ENCODE measurements around the gene ZNF133.

ZNF133 gene

DNA sequence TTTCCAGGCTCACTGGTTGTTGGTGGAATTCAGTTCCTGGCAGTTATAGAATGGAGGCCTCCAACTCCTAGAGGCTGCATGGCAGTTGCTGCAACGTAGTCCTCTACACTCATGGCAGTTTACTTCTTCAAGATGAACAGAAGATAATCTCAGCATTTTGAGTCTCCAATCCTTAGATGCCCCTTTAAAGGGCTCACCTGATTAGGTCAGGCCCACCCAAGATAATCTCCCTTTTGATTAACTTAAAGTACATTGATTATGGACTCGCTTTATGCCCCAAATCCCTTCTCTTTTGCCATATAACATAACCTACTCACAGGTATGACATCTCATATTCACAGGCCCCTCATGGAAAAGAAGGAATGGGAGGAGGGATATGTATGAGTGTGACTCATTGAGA lies 76.4 kb downstream of the ZNF133 start:
- H3K4me3 ChIP-seq (ENCODE audit: low read length, poor library complexity, severe bottlenecking): no peak overlapping the region
- no peaks in the 10 kb centered on the region for H3K36me3 ChIP-seq (ENCODE audit: insufficient read depth, low read length)
- no peak overlapping the region for H3K4me2 ChIP-seq (ENCODE audit: low read depth, low read length, poor library complexity, severe bottlenecking)
- H3K9me3 ChIP-seq (ENCODE audit: insufficient read depth, low read depth, low read length): no peaks in the 10 kb centered on the region
- H3K4me1 ChIP-seq (ENCODE audit: insufficient read depth, low read length, poor library complexity, severe bottlenecking): no peaks in the 10 kb centered on the region
- H3K9me2 ChIP-seq (replicated peaks; ENCODE audit: low read depth, low read length): no peaks in the 10 kb centered on the region
- H3F3A ChIP-seq (ENCODE audit: low read depth): no peaks in the 10 kb centered on the region
- no peak overlapping the region for H3K9ac ChIP-seq (ENCODE audit: low read depth, low read length, poor library complexity, severe bottlenecking)
- TF ChIP-seq, protein P1, sequence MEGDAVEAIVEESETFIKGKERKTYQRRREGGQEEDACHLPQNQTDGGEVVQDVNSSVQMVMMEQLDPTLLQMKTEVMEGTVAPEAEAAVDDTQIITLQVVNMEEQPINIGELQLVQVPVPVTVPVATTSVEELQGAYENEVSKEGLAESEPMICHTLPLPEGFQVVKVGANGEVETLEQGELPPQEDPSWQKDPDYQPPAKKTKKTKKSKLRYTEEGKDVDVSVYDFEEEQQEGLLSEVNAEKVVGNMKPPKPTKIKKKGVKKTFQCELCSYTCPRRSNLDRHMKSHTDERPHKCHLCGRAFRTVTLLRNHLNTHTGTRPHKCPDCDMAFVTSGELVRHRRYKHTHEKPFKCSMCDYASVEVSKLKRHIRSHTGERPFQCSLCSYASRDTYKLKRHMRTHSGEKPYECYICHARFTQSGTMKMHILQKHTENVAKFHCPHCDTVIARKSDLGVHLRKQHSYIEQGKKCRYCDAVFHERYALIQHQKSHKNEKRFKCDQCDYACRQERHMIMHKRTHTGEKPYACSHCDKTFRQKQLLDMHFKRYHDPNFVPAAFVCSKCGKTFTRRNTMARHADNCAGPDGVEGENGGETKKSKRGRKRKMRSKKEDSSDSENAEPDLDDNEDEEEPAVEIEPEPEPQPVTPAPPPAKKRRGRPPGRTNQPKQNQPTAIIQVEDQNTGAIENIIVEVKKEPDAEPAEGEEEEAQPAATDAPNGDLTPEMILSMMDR (conservative IDR thresholded peaks at IDR 0.05; ENCODE audit: low read length): no peak
- TF ChIP-seq EZH2phosphoT487 (IDR thresholded peaks at IDR 0.05; ENCODE audit: borderline replicate concordance): no peak
- H3K27me3 ChIP-seq (ENCODE audit: insufficient read depth, low read length, poor library complexity, severe bottlenecking): no peaks in the 10 kb centered on the region
- H2AFZ ChIP-seq (ENCODE audit: low read length): no peak overlapping the region
- H4K20me1 ChIP-seq (ENCODE audit: insufficient read depth, low read length, poor library complexity, severe bottlenecking): no peaks in the 10 kb centered on the region
- H3K79me2 ChIP-seq (ENCODE audit: insufficient read depth, low read length): no peaks in the 10 kb centered on the region
